B cell (primary cell): ENCODE results near the gene TCTN3. TPM values are rescaled to one million over a fixed set of nuclear protein-coding genes. Genes with fewer than 3 reads are reported as not detected.

Experiments
- ATAC-seq: fragments of 200-7000 bp; cut with Tn5 transposase; one replicate; pipeline ENCODE4 v1.10.0; 2021; ENCODE audit warnings: low read depth, mild to moderate bottlenecking, moderate number of reproducible peaks, moderate library complexity
- CTCF ChIA-PET: fragments of 350-600 bp; sonication (Branson Sonifier 250); formaldehyde crosslinking; loops from one replicate; lab custom pipeline; 2021; ENCODE audit warnings: antibody characterized with exemption, inconsistent platforms; lab: Charles Lee
- POLR2A ChIA-PET: fragments of 350-600 bp; sonication (Branson Sonifier 250); formaldehyde crosslinking; loops from one replicate; lab custom pipeline; 2021; ENCODE audit warnings: antibody characterized with exemption; lab: Charles Lee
- DNase-seq: peaks from one replicate; pipeline ENCODE4 v3.0.0; 2013
- H2AFZ ChIP-seq: 2 replicates; pipeline ENCODE4 v1.6.1; 2012; ENCODE audit warnings: mild to moderate bottlenecking, low read depth, low read length; ENCODE audit not compliant: insufficient read depth, poor library complexity, severe bottlenecking
- H3K27ac ChIP-seq, 2 donors: 1 replicate in 1 of 2; 2 replicates in 1 of 2; pipeline ENCODE4 v1.5.1; 2012 to 2013; ENCODE audit warnings: low read length in 2 of 2, mild to moderate bottlenecking in 2 of 2, moderate library complexity in 1 of 2
- H3K27me3 ChIP-seq, 4 experiments: fragments of 200-600 bp in 1 of 4; sonication (generic) in 1 of 4; replicated peaks in 1 of 4; 1 replicate in 2 of 4; 2 replicates in 2 of 4; pipeline versions ENCODE4 v1.6.1 to v1.7.0; 2013 to 2016; ENCODE audit warnings: low read length in 3 of 4, mild to moderate bottlenecking in 2 of 4, mixed read lengths in 1 of 4, moderate library complexity in 1 of 4; ENCODE audit not compliant: insufficient read depth in 4 of 4, control insufficient read depth in 3 of 4; ENCODE audit errors: control extremely low read depth in 1 of 4
- H3K36me3 ChIP-seq, 2 experiments: replicated peaks in 1 of 2; 1 replicate in 1 of 2; 2 replicates in 1 of 2; pipeline versions ENCODE4 v1.6.1 to v1.7.1; 2013; ENCODE audit warnings: low read length in 1 of 2; ENCODE audit not compliant: insufficient read depth in 2 of 2, control insufficient read depth in 1 of 2; ENCODE audit errors: control extremely low read depth in 1 of 2, extremely low read depth in 1 of 2
- H3K4me1 ChIP-seq, 2 donors: fragments of 200-600 bp in 1 of 2; sonication (generic) in 1 of 2; 1 replicate in 1 of 2; 2 replicates in 1 of 2; pipeline versions ENCODE4 v1.5.1 to v1.6.1; 2013 to 2017; ENCODE audit warnings: low read length in 2 of 2; ENCODE audit not compliant: control insufficient read depth in 2 of 2, insufficient read depth in 2 of 2
- H3K4me2 ChIP-seq: replicated peaks from 2 replicates; pipeline ENCODE3; 2012; ENCODE audit warnings: mild to moderate bottlenecking, low read depth, low read length; ENCODE audit not compliant: poor library complexity, severe bottlenecking
- H3K4me3 ChIP-seq, 5 experiments: fragments of 200-600 bp in 1 of 5; sonication (generic) in 1 of 5; 1 replicate in 3 of 5; 2 replicates in 2 of 5; pipeline versions ENCODE4 v1.5.1 to v1.7.0; 2011 to 2016; ENCODE audit warnings: low read length in 4 of 5, mild to moderate bottlenecking in 4 of 5, low read depth in 2 of 5, control low read depth in 1 of 5, moderate library complexity in 1 of 5; ENCODE audit not compliant: insufficient read depth in 1 of 5; ENCODE audit errors: control extremely low read depth in 1 of 5, extremely low read depth in 1 of 5
- H3K79me2 ChIP-seq: fragments of 200-600 bp; sonication (generic); one replicate; pipeline ENCODE4 v1.6.0; 2016; ENCODE audit warnings: low read length; ENCODE audit not compliant: control insufficient read depth, insufficient read depth
- H3K9ac ChIP-seq: fragments of 200-600 bp; sonication (generic); 2 replicates; pipeline ENCODE4 v1.6.1; 2017; ENCODE audit warnings: mild to moderate bottlenecking, low read length, moderate library complexity
- H3K9me3 ChIP-seq, 3 donors: one replicate each; pipeline versions ENCODE4 v1.6.1 to v1.7.1; 2013; ENCODE audit warnings: low read length in 2 of 3; ENCODE audit not compliant: control insufficient read depth in 2 of 3, insufficient read depth in 1 of 3; ENCODE audit errors: control extremely low read depth in 1 of 3
- H4K20me1 ChIP-seq: 2 replicates; pipeline ENCODE4 v1.6.0; 2012; ENCODE audit warnings: mild to moderate bottlenecking, low read length; ENCODE audit not compliant: insufficient read depth, control insufficient read depth, poor library complexity, severe bottlenecking
- H3K27ac Mint-ChIP-seq: one replicate; pipeline ENCODE4 v1.8.0; 2021; ENCODE audit warnings: mixed read lengths
- H3K27me3 Mint-ChIP-seq: one replicate; pipeline ENCODE4 v1.8.0; 2021; ENCODE audit warnings: mixed read lengths
- H3K4me1 Mint-ChIP-seq: one replicate; pipeline ENCODE4 v1.8.0; 2021; ENCODE audit warnings: mixed read lengths
- H3K4me3 Mint-ChIP-seq: one replicate; pipeline ENCODE4 v1.8.0; 2021; ENCODE audit warnings: mixed read lengths
- H3K9me3 Mint-ChIP-seq: one replicate; pipeline ENCODE4 v1.8.0; 2022; ENCODE audit warnings: mixed read lengths; ENCODE audit not compliant: insufficient read depth
- CTCF ChIP-seq: fragments of 200-600 bp; IDR thresholded peaks from one replicate; pipeline ENCODE4 v1.8.0; 2022; ENCODE audit warnings: antibody characterized with exemption, mild to moderate bottlenecking
- EZH2 ChIP-seq: IDR thresholded peaks from 2 replicates; pipeline ENCODE4 v1.6.1; 2012; ENCODE audit warnings: borderline replicate concordance, low read depth, mild to moderate bottlenecking, moderate library complexity, low read length; ENCODE audit not compliant: insufficient read depth, poor library complexity, severe bottlenecking
- WGBS: methylation state at CpG from one replicate; pipeline ENCODE4 v1.1.5; 2013; ENCODE audit warnings: missing lambda C conversion rate; ENCODE audit not compliant: insufficient coverage; 5-methylcytosine and 5-hydroxymethylcytosine counted together
- intact Hi-C: fragments of 100-400 bp; cut with micrococcal nuclease; formaldehyde crosslinking; loops from one replicate; pipeline ENCODE4 v1.10.0; 2022
- polyA plus RNA-seq: library from polyadenylated mRNA; depleted of rRNA; stranded (reverse); fragments of >200 nt; gene quantifications from 2 replicates; pipeline ENCODE4 v1.2.3, GENCODE V29; 2012
- total RNA-seq, 2 donors: library from RNA; stranded (reverse); fragments of 120-200 nt in 1 of 2; gene quantifications; 1 replicate in 1 of 2; 2 replicates in 1 of 2; pipeline versions ENCODE4 v1.2.3 to v1.2.4, GENCODE V29; 2013 to 2022

The TCTN3 gene
- total and polyA plus RNA-seq, 2 donors (not counting 1 experiment from before 2014, with no cell fraction given): 16.9 to 34.1 TPM

GRCh38 chr10:95711492-95711891 lies 17.8 kb upstream of the TCTN3 start:
- Histone ChIP-seq H3K4me3 (no peak overlapping the region), H3K79me2 (no peaks in the 10 kb centered on the region), H3K4me1 (peaks cover 0 to 3% of the 10 kb centered on the region in 2 donors), H3K27ac (no peak overlapping the region), H3K36me3 (no peaks in the 10 kb centered on the region), H3K4me2 (no peak overlapping the region), H4K20me1 (no peaks in the 10 kb centered on the region), H3K9ac (no peak overlapping the region), H3K9me3 (peaks cover 0 to 3% (median 0%) of the 10 kb centered on the region in 3 donors), H2AFZ (no peak overlapping the region), H3K27me3 (no peaks in the 10 kb centered on the region)
- H3K4me3 Mint-ChIP-seq: no peak overlapping the region
- no peak for DNase-seq
- no peak for ATAC-seq
- H3K4me1 Mint-ChIP-seq: peaks cover 10% of the 10 kb centered on the region
- ChIA-PET CTCF (no interaction called here), POLR2A (no interaction called here)
- H3K9me3 Mint-ChIP-seq: no peaks in the 10 kb centered on the region
- intact Hi-C loops: no loop called here
- H3K27ac Mint-ChIP-seq: no peak overlapping the region
- H3K27me3 Mint-ChIP-seq: no peaks in the 10 kb centered on the region
- TF ChIP-seq EZH2 (no peak), CTCF (no peak)
- 100% methylated on average over 2 of the region's 4 CpGs for WGBS

- 96% methylated on average over 7 of the region's 7 CpGs for WGBS
- POLR2A ChIA-PET: interaction anchor here (1.4 kb wide), 1 partner anchor 10 kb away, joined by 3 read pairs; no protein-coding TSS in a partner anchor
- Histone ChIP-seq H3K9ac (no peak overlapping the region), H3K9me3 (peaks cover 0 to 7% (median 1%) of the 10 kb centered on the region in 3 donors), H4K20me1 (no peaks in the 10 kb centered on the region), H3K36me3 (no peaks in the 10 kb centered on the region), H3K27me3 (no peaks in the 10 kb centered on the region), H3K27ac (no peak overlapping the region), H2AFZ (no peak overlapping the region), H3K4me2 (no peak overlapping the region), H3K79me2 (no peaks in the 10 kb centered on the region), H3K4me1 (no peaks in the 10 kb centered on the region), H3K4me3 (no peak overlapping the region)
- CTCF ChIA-PET: interaction anchor here (0.6 to 4.1 kb wide), 4 partner anchors 13 to 135 kb away, joined by 3 to 20 read pairs (median 4); partner anchors contain the start of gene TCTN3
- TF ChIP-seq CTCF (no peak), EZH2 (no peak)
- Mint-ChIP-seq H3K27ac (no peak overlapping the region), H3K27me3 (no peaks in the 10 kb centered on the region), H3K4me1 (peaks cover 5% of the 10 kb centered on the region), H3K4me3 (no peak overlapping the region), H3K9me3 (no peaks in the 10 kb centered on the region)
- intact Hi-C loops: no loop called here
- no peak for DNase-seq
- ATAC-seq: no peak
Observed at GRCh38 chr10:95706990-95707389, 13.3 kb upstream of the TCTN3 start.
